HepG2 (cell line): Measurements from ENCODE around the gene NTM. TPM values are rescaled to one million over a fixed set of nuclear protein-coding genes. Genes with fewer than 3 reads are reported as not detected.

Experiments
- ATAC-seq: fragments of 200-7000 bp; cut with Tn5 transposase; 3 replicates; pipeline ENCODE4 v1.9.1; 2020; ENCODE audit warnings: mild to moderate bottlenecking, moderate library complexity
- BruUV-seq: library from RNA; stranded (reverse); fragments of 400-500 nt; replicated peaks from 2 replicates; lab custom pipeline; 2021; lab: Mats Ljungman, UMichigan
- CTCF ChIA-PET: fragments of 300-600 bp; formaldehyde crosslinking; extraction: SDS; loops from one replicate; lab custom pipeline; 2021; ENCODE audit warnings: low total read pairs, inconsistent platforms, low intra/inter-chr PET ratio; lab: Yijun Ruan, JAX
- POLR2A ChIA-PET: fragments of 350-600 bp; sonication (Branson Sonifier 250); formaldehyde crosslinking; loops from one replicate; lab custom pipeline; 2020; ENCODE audit warnings: antibody characterized with exemption, inconsistent platforms; lab: Yijun Ruan, JAX
- DNase-seq: peaks from one replicate; pipeline ENCODE4 v3.0.0-alpha.2; 2015; ENCODE audit warnings: low spot score
- FAIRE-seq: peaks from 3 replicates; lab custom pipeline; 2011; peaks lifted over from hg19 to GRCh38; lab: Jason Lieb, UNC
- H2AFZ ChIP-seq: one replicate; pipeline ENCODE4 v1.6.1; 2011; ENCODE audit warnings: low read length, inconsistent platforms
- H3K27ac ChIP-seq: fragments of 300-600 bp; 3 replicates; pipeline ENCODE4 v1.8.0; 2011; ENCODE audit warnings: mixed run types, mild to moderate bottlenecking, mixed read lengths, low read length, inconsistent platforms; ENCODE audit not compliant: insufficient read depth; ENCODE audit errors: extremely low read length
- H3K27me3 ChIP-seq, 2 experiments: fragments of 200-600 bp in 1 of 2; 2 replicates in 1 of 2; 3 replicates in 1 of 2; pipeline versions ENCODE4 v1.6.0 to v1.8.0; 2011; ENCODE audit warnings: low read length in 2 of 2, mild to moderate bottlenecking in 2 of 2, moderate library complexity in 2 of 2, inconsistent platforms in 1 of 2; ENCODE audit not compliant: insufficient read depth in 2 of 2, control insufficient read depth in 1 of 2
- H3K36me3 ChIP-seq, 2 experiments: fragments of 200-600 bp in 1 of 2; replicated peaks in 1 of 2; 2 replicates in 1 of 2; 3 replicates in 1 of 2; pipeline versions ENCODE4 v1.5.1 to v1.8.0; 2011; ENCODE audit warnings: low read length in 2 of 2, inconsistent platforms in 1 of 2; ENCODE audit not compliant: insufficient read depth in 2 of 2, control insufficient read depth in 1 of 2
- H3K4me1 ChIP-seq: 2 replicates; pipeline ENCODE4 v1.5.1; 2012; ENCODE audit warnings: low read length, inconsistent platforms; ENCODE audit not compliant: insufficient read depth
- H3K4me2 ChIP-seq: 2 replicates; pipeline ENCODE4 v1.6.0; 2011; ENCODE audit warnings: low read depth, low read length, inconsistent platforms
- H3K4me3 ChIP-seq, 3 experiments: fragments of 200-600 bp in 1 of 3; sonication (generic), shearing (Covaris generic) in 1 of 3; replicated peaks in 1 of 3; 2 replicates each; pipeline ENCODE4 v1.5.1; 2011 to 2016; ENCODE audit warnings: low read length in 3 of 3, inconsistent platforms in 2 of 3, low read depth in 2 of 3, mild to moderate bottlenecking in 2 of 3, control low read depth in 1 of 3, mixed read lengths in 1 of 3; ENCODE audit not compliant: insufficient read depth in 1 of 3
- H3K79me2 ChIP-seq: one replicate; pipeline ENCODE4 v1.6.1; 2011; ENCODE audit warnings: low read length, inconsistent platforms; ENCODE audit not compliant: insufficient read depth
- H3K9ac ChIP-seq: 2 replicates; pipeline ENCODE4 v1.6.0; 2011; ENCODE audit warnings: mild to moderate bottlenecking, low read depth, low read length, inconsistent platforms; ENCODE audit not compliant: insufficient read depth
- H3K9me3 ChIP-seq: 2 replicates; pipeline ENCODE4 v1.5.1; 2012; ENCODE audit warnings: mild to moderate bottlenecking, low read length
- H4K20me1 ChIP-seq: 2 replicates; pipeline ENCODE4 v1.6.0; 2011; ENCODE audit warnings: inconsistent platforms, mild to moderate bottlenecking, low read length, moderate library complexity; ENCODE audit not compliant: insufficient read depth
- ARID5B ChIP-seq: IDR thresholded peaks from 2 replicates; pipeline ENCODE4 v1.4.0; 2020; ENCODE audit warnings: mild to moderate bottlenecking, missing genetic modification reagents
- CTCF ChIP-seq: sonication (generic); formaldehyde crosslinking; IDR thresholded peaks from 2 replicates; pipeline ENCODE4 v1.5.0; 2020; ENCODE audit warnings: mild to moderate bottlenecking, missing genetic modification reagents, moderate library complexity
- EHMT2 ChIP-seq: fragments of 200-600 bp; sonication (generic); IDR thresholded peaks from 2 replicates; pipeline ENCODE4 v1.7.0; 2017; ENCODE audit warnings: antibody characterized with exemption, low read depth, low read length, borderline replicate concordance
- GPN1 ChIP-seq: sonication (generic); formaldehyde crosslinking; IDR thresholded peaks from 2 replicates; pipeline ENCODE4 v1.5.1; 2020; ENCODE audit warnings: missing genetic modification reagents, borderline replicate concordance
- HNRNPL ChIP-seq: fragments of 200-400 bp; formaldehyde crosslinking; IDR thresholded peaks from 2 replicates; pipeline ENCODE4 v1.6.1; 2017; ENCODE audit warnings: mild to moderate bottlenecking, low read depth, low read length
- HNRNPLL ChIP-seq: fragments of 200-400 bp; formaldehyde crosslinking; IDR thresholded peaks from 2 replicates; pipeline ENCODE4 v1.6.1; 2017; ENCODE audit warnings: mild to moderate bottlenecking, low read depth, low read length; ENCODE audit not compliant: poor library complexity, severe bottlenecking
- NFKB2 ChIP-seq: sonication (generic); formaldehyde crosslinking; IDR thresholded peaks from 2 replicates; pipeline ENCODE4 v1.4.0; 2020; ENCODE audit warnings: missing genetic modification reagents, borderline replicate concordance
- NFYC ChIP-seq: IDR thresholded peaks from 2 replicates; pipeline ENCODE4 v1.6.1; 2016; ENCODE audit warnings: missing genetic modification reagents, missing compliant biosample characterization
- NR1H2 ChIP-seq: sonication (generic); formaldehyde crosslinking; IDR thresholded peaks from 2 replicates; pipeline ENCODE4 v1.8.1; 2022; ENCODE audit warnings: low read depth, missing genetic modification reagents, borderline replicate concordance
- SSRP1 ChIP-seq: IDR thresholded peaks from 2 replicates; pipeline ENCODE4 v1.6.1; 2016; ENCODE audit warnings: control low read depth
- TOE1 ChIP-seq: sonication (generic); formaldehyde crosslinking; IDR thresholded peaks from 2 replicates; pipeline ENCODE4 v1.4.0; 2020; ENCODE audit warnings: mild to moderate bottlenecking, missing genetic modification reagents
- TRIM24 ChIP-seq: sonication (generic); formaldehyde crosslinking; IDR thresholded peaks from 2 replicates; pipeline ENCODE4 v1.8.0; 2022; ENCODE audit warnings: mild to moderate bottlenecking, missing genetic modification reagents
- ZNF138 ChIP-seq: sonication (generic); formaldehyde crosslinking; IDR thresholded peaks from 2 replicates; pipeline ENCODE4 v1.5.0; 2020; ENCODE audit warnings: mild to moderate bottlenecking, low read depth, missing genetic modification reagents
- ZNF207 ChIP-seq: fragments of 450-650 bp; IDR thresholded peaks from 2 replicates; pipeline ENCODE4 v1.6.1; 2016; ENCODE audit warnings: antibody characterized with exemption, borderline replicate concordance
- WGBS: methylation state at CpG from one replicate; pipeline ENCODE4 v1.1.6; 2017; ENCODE audit warnings: low lambda C conversion rate; 5-methylcytosine and 5-hydroxymethylcytosine counted together
- in situ Hi-C: cut with HindIII; loops from 2 replicates; pipeline ENCODE4 v1.10.0; 2017; ENCODE audit warnings: low pct_unique_long_range_greater_than_20kb; ENCODE audit not compliant: extremely low pct_ligation_motif_present
- intact Hi-C: fragments of 100-400 bp; cut with micrococcal nuclease; formaldehyde crosslinking; loops from one replicate; pipeline ENCODE4 v1.10.0; 2022; ENCODE audit not compliant: unreplicated experiment
- polyA plus RNA-seq, 8 experiments: library from polyadenylated mRNA; depleted of rRNA in 3 of 8; stranded (reverse) in 7 of 8; unstranded in 1 of 8; fragments of >200 nt; fragmentation: Illumina TruSeq in 4 of 8; extraction: Trizol in 4 of 8; gene quantifications; 2 replicates each; pipeline versions ENCODE4 v1.2.1 to v1.2.3, GENCODE V29; 2011 to 2016; ENCODE audit warnings: low read depth in 4 of 8, missing spikeins in 1 of 8, mixed read lengths in 1 of 8; ENCODE audit not compliant: insufficient read depth in 1 of 8
- total RNA-seq, 5 experiments: library from RNA; depleted of rRNA; stranded (reverse); fragments of >200 nt; fragmentation: Illumina TruSeq; extraction: Trizol; gene quantifications; 2 replicates each; pipeline ENCODE4 v1.2.3, GENCODE V29; 2016; ENCODE audit warnings: low read depth in 1 of 5

The NTM gene
- total and polyA plus RNA-seq, 2 of the 13 experiments (the other 11 are each of a cell fraction or from before 2014, with no cell fraction given): not detected

- Histone ChIP-seq H4K20me1 (no peaks in the 10 kb centered on the region), H3K27me3 (0 out of 5 replicates have a peak, but pooled peaks cover 0 to 8% of the 10 kb centered on the region in 2 experiments), H3K27ac (no peak overlapping the region), H2AFZ (no peak overlapping the region), H3K9me3 (no peaks in the 10 kb centered on the region), H3K4me3 (no peak overlapping the region), H3K4me2 (no peak overlapping the region), H3K36me3 (no peaks in the 10 kb centered on the region), H3K9ac (no peak overlapping the region), H3K4me1 (no peaks in the 10 kb centered on the region), H3K79me2 (no peaks in the 10 kb centered on the region)
- no TSS peak for BruUV-seq
- in situ Hi-C loops (loop anchor here (25.0 kb wide), 1 partner anchor 270 kb away; no protein-coding TSS in a partner anchor), intact Hi-C loops (no loop called here)
- ATAC-seq (no peak), FAIRE-seq (no peak), DNase-seq (no peak)
- CTCF ChIA-PET: no interaction called here
- POLR2A ChIA-PET: no interaction called here
- TF ChIP-seq TRIM24 (CRISPR knock-in tag): no peak
- WGBS: 5% methylated on average over 7 of the region's 9 CpGs
Observed at GRCh38 chr11:132131961-132132360, 761.5 kb downstream of the NTM start.

GRCh38 chr11:132134322-132134721 lies 763.9 kb downstream of the NTM start:
- Histone ChIP-seq H3K4me3 (no peak overlapping the region), H3K4me2 (no peak overlapping the region), H3K27ac (no peak overlapping the region), H3K36me3 (no peaks in the 10 kb centered on the region), H3K27me3 (peaks cover 0 to 4% of the 10 kb centered on the region in 2 experiments; a peak in 1 of 5 replicates), H3K79me2 (no peaks in the 10 kb centered on the region), H2AFZ (no peak overlapping the region), H3K4me1 (no peaks in the 10 kb centered on the region), H4K20me1 (no peaks in the 10 kb centered on the region), H3K9ac (no peak overlapping the region), H3K9me3 (no peaks in the 10 kb centered on the region)
- no peak for ATAC-seq
- in situ Hi-C loops: loop anchor here (25.0 kb wide), 1 partner anchor 272 kb away; no protein-coding TSS in a partner anchor
- WGBS: 2% methylated on average over 5 of the region's 5 CpGs
- intact Hi-C loops: no loop called here
- no peak for FAIRE-seq
- BruUV-seq: no TSS peak
- DNase-seq: no peak
- POLR2A ChIA-PET: no interaction called here
- CTCF ChIA-PET: no interaction called here
- TF ChIP-seq ARID5B (CRISPR knock-in tag): no peak
- no peak for TF ChIP-seq NFKB2 (CRISPR knock-in tag)
- TF ChIP-seq NR1H2 (CRISPR knock-in tag): no peak
- TF ChIP-seq HNRNPL: no peak
- TF ChIP-seq SSRP1 (CRISPR knock-in tag): no peak
- TF ChIP-seq HNRNPLL: no peak
- no peak for TF ChIP-seq CTCF (CRISPR knock-in tag)
- TF ChIP-seq GPN1 (CRISPR knock-in tag): no peak
- TF ChIP-seq ZNF207: no peak
- TF ChIP-seq TOE1: no peak
- no peak for TF ChIP-seq EHMT2
- TF ChIP-seq NFYC (CRISPR knock-in tag): no peak
- TF ChIP-seq ZNF138 (CRISPR knock-in tag): no peak
